Mucosa of descending colon (tissue), 3 donors: ENCODE results near the gene CACNA2D3. TPM values are rescaled to one million over a fixed set of nuclear protein-coding genes. Genes with fewer than 3 reads are reported as not detected.

Source experiments
- ATAC-seq: fragments of 200-7000 bp; cut with Tn5 transposase; one replicate; pipeline ENCODE4 v1.9.1; 2020; ENCODE audit warnings: mild to moderate bottlenecking, moderate library complexity
- DNase-seq, 3 donors: peaks; one replicate each; pipeline ENCODE4 v3.0.0-alpha.2; 2020
- H3K36me3 ChIP-seq: fragments of 200-600 bp; one replicate; pipeline ENCODE4 v1.8.0; 2021; ENCODE audit warnings: low read depth, mild to moderate bottlenecking
- H3K4me1 ChIP-seq: fragments of 200-600 bp; one replicate; pipeline ENCODE4 v1.8.0; 2021; ENCODE audit warnings: low read depth, mild to moderate bottlenecking
- H3K4me3 ChIP-seq: fragments of 200-600 bp; one replicate; pipeline ENCODE4 v1.8.0; 2021; ENCODE audit warnings: mild to moderate bottlenecking
- H3K9me3 ChIP-seq: fragments of 200-600 bp; one replicate; pipeline ENCODE4 v1.8.0; 2021; ENCODE audit warnings: mild to moderate bottlenecking
- CTCF ChIP-seq: fragments of 200-600 bp; IDR thresholded peaks from one replicate; pipeline ENCODE4 v1.8.0; 2022; ENCODE audit warnings: antibody characterized with exemption, mild to moderate bottlenecking
- intact Hi-C, 2 donors: fragments of 100-400 bp; cut with DNase I in 1 of 2; cut with micrococcal nuclease in 1 of 2; formaldehyde crosslinking; loops; one replicate each; pipeline versions ENCODE4 v1.11.0 to v1.11.1; 2022; cut with DNase I, micrococcal nuclease
- total RNA-seq, 3 donors: library from RNA; stranded (reverse); fragmentation: NEBNext Ultra II Directional in 2 of 3; extraction: Animal tissue kit (Norgen Biotek cat#: 25700) in 2 of 3; gene quantifications; one replicate each; pipeline versions ENCODE4 v1.2.1 to v1.2.4, GENCODE V29; 2021 to 2023
- donor health status: DM: no; HTN: no; CAD: no; lungs with moderate emphysema.
- donor health status: DM: no; HTN: no; CAD: no.
- donor health status: DM: no; HTN: yes; CAD: no.

The CACNA2D3 gene
- total RNA-seq, 3 donors from 2014 or later, result 0.34 to 3.5 (median 0.55) TPM

GRCh38 chr3:55014906-55015305 is 892.6 kb downstream of the CACNA2D3 start:
- Histone ChIP-seq H3K4me1 (no peaks in the 10 kb centered on the region), H3K36me3 (no peaks in the 10 kb centered on the region), H3K9me3 (no peaks in the 10 kb centered on the region), H3K4me3 (no peak overlapping the region)
- no peak for ATAC-seq
- no peak for DNase-seq
- intact Hi-C loops, result no loop called here
- TF ChIP-seq CTCF, result no peak

GRCh38 chr3:55017876-55018275 is 895.5 kb downstream of the CACNA2D3 start:
- TF ChIP-seq CTCF, result no peak
- DNase-seq (no peak), ATAC-seq (no peak)
- no peaks in the 10 kb centered on the region for H3K4me1 ChIP-seq
- H3K9me3 ChIP-seq, result no peaks in the 10 kb centered on the region
- no peak overlapping the region for H3K4me3 ChIP-seq
- H3K36me3 ChIP-seq, result no peaks in the 10 kb centered on the region
- intact Hi-C loops, result no loop called here

GRCh38 chr3:55030938-55031337 is 908.6 kb downstream of the CACNA2D3 start:
- intact Hi-C loops, result no loop called here
- Histone ChIP-seq H3K36me3 (no peaks in the 10 kb centered on the region), H3K4me3 (no peak overlapping the region), H3K4me1 (no peaks in the 10 kb centered on the region), H3K9me3 (no peaks in the 10 kb centered on the region)
- no peak for DNase-seq
- no peak for TF ChIP-seq CTCF
- no peak for ATAC-seq

GRCh38 chr3:55036883-55037577 is 914.7 kb downstream of the CACNA2D3 start:
- intact Hi-C loops, result no loop called here
- no peaks in the 10 kb centered on the region for H3K4me1 ChIP-seq
- no peak for TF ChIP-seq CTCF
- H3K4me3 ChIP-seq, result no peak overlapping the region
- ATAC-seq (no peak), DNase-seq (no peak)
- H3K9me3 ChIP-seq, result no peaks in the 10 kb centered on the region
- no peaks in the 10 kb centered on the region for H3K36me3 ChIP-seq

GRCh38 chr3:55042591-55042990 is 920.2 kb downstream of the CACNA2D3 start:
- Histone ChIP-seq H3K4me3 (no peak overlapping the region), H3K9me3 (no peaks in the 10 kb centered on the region), H3K4me1 (no peaks in the 10 kb centered on the region), H3K36me3 (no peaks in the 10 kb centered on the region)
- ATAC-seq (no peak), DNase-seq (no peak)
- intact Hi-C loops, result no loop called here
- no peak for TF ChIP-seq CTCF

GRCh38 chr3:55044486-55044885 is 922.1 kb downstream of the CACNA2D3 start:
- DNase-seq (no peak), ATAC-seq (no peak)
- H3K9me3 ChIP-seq, result no peaks in the 10 kb centered on the region
- H3K4me1 ChIP-seq, result no peaks in the 10 kb centered on the region
- H3K36me3 ChIP-seq, result no peaks in the 10 kb centered on the region
- no peak for TF ChIP-seq CTCF
- H3K4me3 ChIP-seq, result no peak overlapping the region
- intact Hi-C loops, result no loop called here
